ENCODE data around the gene HECW1. TPM values are rescaled to one million over a fixed set of nuclear protein-coding genes. Genes with fewer than 3 reads are reported as not detected.
A peak's percentile ranks its signal among the peaks of the same experiment; 100 is the strongest.

Gene HECW1
- total and polyA plus RNA-seq, 2 of the 13 experiments (the other 11 are each of a cell fraction or from before 2014, with no cell fraction given): not detected

DNA sequence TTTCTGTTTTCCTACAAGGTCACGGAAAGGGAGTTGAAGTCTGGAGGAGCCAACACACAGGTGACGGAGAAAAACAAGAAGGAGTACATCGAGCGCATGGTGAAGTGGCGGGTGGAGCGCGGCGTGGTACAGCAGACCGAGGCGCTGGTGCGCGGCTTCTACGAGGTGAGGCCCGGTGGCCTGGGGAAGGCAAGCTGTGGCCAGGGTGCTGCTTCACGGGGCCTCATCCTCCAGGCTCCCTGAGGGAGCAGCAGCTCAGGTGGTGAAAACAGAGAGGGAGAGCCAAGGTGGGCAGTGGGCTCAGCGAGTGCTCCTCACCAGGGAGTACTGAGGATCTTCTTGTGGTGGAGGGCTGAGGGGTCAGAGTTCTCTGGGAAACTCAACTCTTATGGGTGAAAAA is 438.0 kb downstream of the HECW1 start:
- ATAC-seq: no peak
- DNase-seq (ENCODE audit: low spot score): no peak
- no peak for FAIRE-seq
- in situ Hi-C loops (cut with HindIII; ENCODE audit: extremely low pct_ligation_motif_present, low pct_unique_long_range_greater_than_20kb): no loop called here
- no peak overlapping the region for H3K4me2 ChIP-seq (ENCODE audit: low read depth, low read length)
- WGBS (ENCODE audit: low lambda C conversion rate): 86% methylated on average over 16 of the region's 16 CpGs
- H3K27ac ChIP-seq (ENCODE audit: extremely low read length, insufficient read depth, low read length): no peak overlapping the region
- no peaks in the 10 kb centered on the region for H3K9me3 ChIP-seq (ENCODE audit: low read length)
- intact Hi-C loops (cut with micrococcal nuclease; ENCODE audit: unreplicated experiment): no loop called here
- CTCF ChIA-PET (ENCODE audit: low intra/inter-chr PET ratio, low total read pairs): no interaction called here
- H2AFZ ChIP-seq (ENCODE audit: low read length): no peak overlapping the region
- TF ChIP-seq ZNF552 (CRISPR knock-in tag; IDR thresholded peaks at IDR 0.05; ENCODE audit: borderline replicate concordance) (no peak), GATA4 (IDR thresholded peaks at IDR 0.05; ENCODE audit: borderline replicate concordance, low read depth) (no peak), SALL2 (CRISPR knock-in tag; IDR thresholded peaks at IDR 0.05) (no peak), ZNF768 (CRISPR knock-in tag; IDR thresholded peaks at IDR 0.05) (peak; percentile 65; the same call in 1 of the 2 replicates)
- H3K27me3 ChIP-seq (ENCODE audit: control insufficient read depth in 1 of 2, insufficient read depth in 2 of 2, low read length in 2 of 2): 0 out of 5 replicates have a peak, but pooled peaks cover 0 to 5% of the 10 kb centered on the region in 2 experiments
- BruUV-seq (replicated peaks): no TSS peak
- no peaks in the 10 kb centered on the region for H3K4me1 ChIP-seq (ENCODE audit: insufficient read depth, low read length)
- no peaks in the 10 kb centered on the region for H3K79me2 ChIP-seq (ENCODE audit: insufficient read depth, low read length)
- H3K9ac ChIP-seq (ENCODE audit: insufficient read depth, low read depth, low read length): no peak overlapping the region
- H3K36me3 ChIP-seq (replicated peaks in 1 of 2; ENCODE audit: control insufficient read depth in 1 of 2, insufficient read depth in 2 of 2, low read length in 2 of 2): no peaks in the 10 kb centered on the region
- POLR2A ChIA-PET: no interaction called here
- no peaks in the 10 kb centered on the region for H4K20me1 ChIP-seq (ENCODE audit: insufficient read depth, low read length)
- no peak overlapping the region for H3K4me3 ChIP-seq (replicated peaks in 1 of 3; ENCODE audit: insufficient read depth in 1 of 3, low read depth in 2 of 3, low read length in 3 of 3)

DNA sequence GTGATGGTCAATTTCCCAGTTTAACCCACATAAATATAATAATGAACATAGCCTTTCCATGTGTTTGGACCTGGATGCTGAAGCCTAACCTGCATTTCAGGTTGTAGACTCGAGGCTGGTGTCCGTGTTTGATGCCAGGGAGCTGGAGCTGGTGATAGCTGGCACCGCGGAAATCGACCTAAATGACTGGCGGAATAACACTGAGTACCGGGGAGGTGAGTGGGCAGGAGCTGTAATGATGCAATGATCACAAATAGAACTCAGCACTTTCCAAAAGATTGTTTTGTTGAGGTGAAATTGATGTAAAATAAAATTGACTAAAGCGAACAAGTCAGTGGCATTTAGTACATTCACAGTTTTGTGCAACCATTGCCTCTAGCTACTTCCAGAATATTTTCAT is 439.7 kb downstream of the HECW1 start:
- intact Hi-C loops (cut with micrococcal nuclease; ENCODE audit: unreplicated experiment) (no loop called here), in situ Hi-C loops (cut with HindIII; ENCODE audit: extremely low pct_ligation_motif_present, low pct_unique_long_range_greater_than_20kb) (no loop called here)
- Histone ChIP-seq H3K79me2 (ENCODE audit: insufficient read depth, low read length) (no peaks in the 10 kb centered on the region), H3K9me3 (ENCODE audit: low read length) (no peaks in the 10 kb centered on the region), H3K4me3 (replicated peaks in 1 of 3; ENCODE audit: insufficient read depth in 1 of 3, low read depth in 2 of 3, low read length in 3 of 3) (no peak overlapping the region), H3K27me3 (ENCODE audit: control insufficient read depth in 1 of 2, insufficient read depth in 2 of 2, low read length in 2 of 2) (peaks cover 0 to 2% of the 10 kb centered on the region in 2 experiments; a peak in 1 of 5 replicates), H3K9ac (ENCODE audit: insufficient read depth, low read depth, low read length) (no peak overlapping the region), H3K4me2 (ENCODE audit: low read depth, low read length) (no peak overlapping the region), H3K36me3 (replicated peaks in 1 of 2; ENCODE audit: control insufficient read depth in 1 of 2, insufficient read depth in 2 of 2, low read length in 2 of 2) (no peaks in the 10 kb centered on the region), H4K20me1 (ENCODE audit: insufficient read depth, low read length) (no peaks in the 10 kb centered on the region), H3K4me1 (ENCODE audit: insufficient read depth, low read length) (no peaks in the 10 kb centered on the region), H3K27ac (ENCODE audit: extremely low read length, insufficient read depth, low read length) (no peak overlapping the region), H2AFZ (ENCODE audit: low read length) (no peak overlapping the region)
- POLR2A ChIA-PET: no interaction called here
- TF ChIP-seq STAT5B (CRISPR knock-in tag; IDR thresholded peaks at IDR 0.05) (no peak), SATB2 (CRISPR knock-in tag; IDR thresholded peaks at IDR 0.05) (no peak), SRSF9 (IDR thresholded peaks at IDR 0.05; ENCODE audit: borderline replicate concordance, insufficient read depth, low read depth, low read length, poor library complexity, severe bottlenecking) (no peak), THAP11 (CRISPR knock-in tag; IDR thresholded peaks at IDR 0.05) (no peak), ZNF263 (CRISPR knock-in tag; IDR thresholded peaks at IDR 0.05) (no peak)
- CTCF ChIA-PET (ENCODE audit: low intra/inter-chr PET ratio, low total read pairs): no interaction called here
- BruUV-seq (replicated peaks): no TSS peak
- 52% methylated on average over 8 of the region's 8 CpGs for WGBS (ENCODE audit: low lambda C conversion rate)
- DNase-seq (ENCODE audit: low spot score): no peak
- ATAC-seq: no peak
- no peak for FAIRE-seq

Data from HepG2 (cell line).